ENCODE measurements around the gene PHPT1.
"Not testable (repeated sequence)": the region's sequence is repeated elsewhere in the genome, so short reads cannot be mapped to it uniquely, and the experiment has no call there.

The PHPT1 gene

DNA sequence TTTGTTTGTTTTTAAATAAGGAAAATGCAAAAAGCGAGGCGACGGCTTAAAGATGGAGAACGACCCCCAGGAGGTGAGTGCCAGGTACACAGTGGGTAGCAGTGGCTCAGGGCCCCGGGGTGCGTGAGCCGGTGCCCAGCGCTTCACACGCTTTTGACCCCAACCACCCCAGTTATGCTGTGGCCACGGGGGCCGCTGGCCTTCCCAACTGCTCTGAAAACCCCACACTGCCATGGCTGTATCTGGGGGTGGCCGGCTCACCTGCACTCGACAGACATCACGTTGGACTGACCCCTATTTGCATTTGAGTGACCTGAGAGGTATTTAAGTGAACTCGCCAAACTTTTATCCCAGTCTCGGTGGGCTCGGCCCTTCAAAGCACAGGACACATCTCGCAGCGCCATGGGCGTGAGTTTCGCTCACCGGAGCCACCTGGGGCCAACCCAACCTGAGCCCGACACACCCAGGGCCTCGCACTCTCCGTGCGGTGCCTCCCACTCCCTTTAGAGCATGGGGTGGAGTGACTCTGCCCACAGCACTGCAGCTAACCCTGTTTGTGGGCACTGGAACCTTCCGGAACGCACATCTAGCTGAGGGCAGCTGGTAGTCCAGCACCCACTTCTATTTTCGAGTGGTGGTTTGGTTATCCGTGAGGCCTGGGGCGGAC, 20.6 kb upstream of the PHPT1 start:
- no peak for DNase-seq
- TF ChIP-seq POLR2A (IDR thresholded peaks at IDR 0.05; ENCODE audit: low read length) = no peak
- TF ChIP-seq GATA1 (IDR thresholded peaks at IDR 0.05; ENCODE audit: low read depth, low read length) = no peak

DNA sequence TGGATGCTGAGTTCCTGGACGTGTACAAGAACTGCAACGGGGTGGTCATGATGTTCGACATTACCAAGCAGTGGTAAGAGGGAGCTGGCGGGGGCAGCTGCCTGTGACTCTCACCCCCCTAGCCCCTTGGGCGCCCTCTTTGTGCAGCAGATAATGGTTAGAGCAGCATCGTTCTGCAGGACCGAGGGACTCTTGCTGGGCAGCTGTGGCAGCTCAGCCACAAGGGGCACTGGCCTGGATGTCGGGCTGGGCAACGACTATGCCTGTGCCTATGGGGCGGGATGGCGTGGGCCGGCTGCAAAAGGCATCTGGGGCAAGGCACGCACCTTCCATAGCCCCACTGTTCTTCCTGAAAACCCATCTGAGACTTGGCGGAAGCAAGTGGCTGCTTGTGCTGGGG, 19.8 kb upstream of the PHPT1 start:
- TF ChIP-seq GATA1 (IDR thresholded peaks at IDR 0.05; ENCODE audit: low read depth, low read length) (no peak), POLR2A (IDR thresholded peaks at IDR 0.05; ENCODE audit: low read length) (no peak)
- no peak for DNase-seq

DNA sequence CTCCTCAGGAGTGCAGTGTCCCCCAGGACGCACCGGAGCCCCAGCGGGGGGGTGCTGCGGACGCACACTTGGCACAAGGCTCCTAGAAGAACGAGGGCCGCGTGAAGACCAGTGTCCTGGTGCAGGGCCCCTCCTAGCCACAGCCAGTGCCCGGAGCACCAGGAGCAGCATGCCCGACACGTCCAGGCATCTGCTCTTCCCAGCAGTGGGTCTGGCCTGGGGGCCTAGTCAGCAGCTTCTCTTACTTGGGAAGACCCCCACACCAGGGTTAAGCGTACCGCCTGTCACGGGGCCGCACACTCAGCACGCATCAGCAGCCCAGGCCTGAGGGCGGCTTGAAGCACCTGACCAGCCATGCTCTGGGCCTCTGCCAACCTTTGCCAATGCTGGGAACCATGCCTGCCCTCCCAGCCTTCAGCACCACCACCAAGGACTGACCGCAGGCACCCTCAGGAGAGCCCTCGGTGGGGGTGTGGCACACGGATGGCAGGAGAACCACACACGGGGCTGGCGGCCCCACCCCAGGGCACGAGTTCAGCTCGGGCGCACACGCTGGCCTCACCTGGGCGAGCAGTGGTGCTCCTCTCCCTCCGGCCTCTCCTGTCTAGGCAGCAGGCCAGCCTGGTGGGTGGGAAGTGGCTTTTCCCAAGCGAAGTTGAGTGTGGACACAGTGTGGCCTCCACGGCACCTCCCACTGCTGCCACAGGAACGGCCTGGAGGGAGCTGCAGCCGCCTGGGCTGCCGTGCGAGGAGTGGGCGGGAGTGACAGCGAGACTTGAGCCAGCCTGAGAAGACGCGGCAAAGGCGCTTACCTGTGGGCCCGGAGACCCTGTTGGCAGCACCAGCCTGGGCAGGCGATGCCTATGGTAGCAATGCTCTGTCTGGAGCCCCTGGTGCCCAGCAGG, 19.0 kb upstream of the PHPT1 start:
- TF ChIP-seq POLR2A (IDR thresholded peaks at IDR 0.05; ENCODE audit: low read length) = no peak
- TF ChIP-seq GATA1 (IDR thresholded peaks at IDR 0.05; ENCODE audit: low read depth, low read length) = no peak
- DNase-seq = no peak

DNA sequence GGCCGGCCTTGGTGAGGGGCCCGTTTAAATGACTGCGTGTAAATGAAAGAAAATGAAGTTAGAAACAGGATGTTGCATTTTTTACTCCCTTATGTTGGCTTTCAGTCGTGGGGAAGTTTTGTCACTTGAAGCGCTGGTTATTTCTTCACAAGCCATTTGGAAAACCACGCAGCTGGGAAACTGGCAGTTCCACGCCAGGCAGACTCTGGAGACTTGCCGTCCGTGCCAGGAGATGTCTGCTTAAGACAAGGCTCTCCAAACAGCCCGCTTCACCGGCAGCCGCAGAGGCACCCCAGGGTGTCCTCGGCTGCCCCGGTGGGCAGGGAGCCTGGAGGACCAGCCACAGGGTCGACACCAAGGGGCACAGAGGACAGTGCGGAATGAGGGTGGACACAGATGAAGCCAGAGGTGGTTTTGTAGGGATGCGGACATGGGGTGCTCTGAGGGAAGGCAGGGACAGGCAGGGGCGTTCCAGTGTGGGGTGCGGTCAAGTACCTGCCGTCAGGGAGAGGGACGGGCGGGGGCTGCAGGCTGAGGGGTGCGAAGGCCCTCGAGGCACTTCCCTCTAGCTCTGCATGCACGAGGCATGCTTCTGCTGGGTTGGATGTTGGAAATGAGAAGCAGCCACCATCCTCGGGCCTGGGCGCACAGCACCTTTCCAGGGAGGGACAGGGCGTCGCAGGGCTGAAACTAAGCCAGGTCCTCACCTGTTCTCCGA, 18.0 kb upstream of the PHPT1 start:
- TF ChIP-seq POLR2A (IDR thresholded peaks at IDR 0.05; ENCODE audit: low read length) (no peak), GATA1 (IDR thresholded peaks at IDR 0.05; ENCODE audit: low read depth, low read length) (no peak)
- DNase-seq = no peak

DNA sequence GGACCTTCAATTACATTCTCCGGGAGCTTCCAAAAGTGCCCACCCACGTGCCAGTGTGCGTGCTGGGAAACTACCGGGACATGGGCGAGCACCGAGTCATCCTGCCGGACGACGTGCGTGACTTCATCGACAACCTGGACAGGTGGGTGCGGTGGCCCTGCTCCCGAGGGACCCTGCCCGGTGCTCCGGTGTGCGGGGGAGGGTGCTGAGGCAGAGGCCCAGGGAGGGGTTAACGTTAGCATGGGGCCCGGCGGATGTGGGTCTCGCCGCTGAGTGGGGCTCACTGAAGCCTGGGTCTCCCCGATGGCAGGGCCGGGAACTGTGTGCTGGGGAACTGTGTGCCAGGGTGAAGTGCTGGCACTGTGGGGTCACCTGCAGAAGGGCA, 17.5 kb upstream of the PHPT1 start:
- no peak for DNase-seq
- TF ChIP-seq POLR2A (IDR thresholded peaks at IDR 0.05; ENCODE audit: low read length) = no peak
- TF ChIP-seq GATA1 (IDR thresholded peaks at IDR 0.05; ENCODE audit: low read depth, low read length) = no peak

DNA sequence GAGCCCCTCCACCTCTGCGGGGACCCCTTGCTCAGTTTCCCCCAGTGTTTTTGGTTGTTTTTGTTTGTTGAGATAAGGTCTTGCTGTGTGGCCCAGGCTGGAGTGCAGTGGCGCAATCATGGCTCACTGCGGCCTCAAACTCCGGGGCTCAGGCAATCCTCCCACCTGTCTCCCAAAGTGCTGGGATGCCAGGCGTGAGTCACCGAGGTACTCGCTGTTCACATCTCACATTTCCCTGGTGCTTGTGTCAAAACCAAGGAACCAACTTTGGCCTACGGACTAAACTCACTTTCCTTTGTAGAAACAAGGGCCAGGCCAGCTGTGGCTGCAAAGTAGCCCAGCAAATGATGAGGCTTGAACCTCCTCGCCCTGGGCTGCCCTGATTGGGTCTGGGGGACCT, 16.6 kb upstream of the PHPT1 start:
- no peak for DNase-seq
- no peak for TF ChIP-seq POLR2A (IDR thresholded peaks at IDR 0.05; ENCODE audit: low read length)
- TF ChIP-seq GATA1 (IDR thresholded peaks at IDR 0.05; ENCODE audit: low read depth, low read length) = no peak

DNA sequence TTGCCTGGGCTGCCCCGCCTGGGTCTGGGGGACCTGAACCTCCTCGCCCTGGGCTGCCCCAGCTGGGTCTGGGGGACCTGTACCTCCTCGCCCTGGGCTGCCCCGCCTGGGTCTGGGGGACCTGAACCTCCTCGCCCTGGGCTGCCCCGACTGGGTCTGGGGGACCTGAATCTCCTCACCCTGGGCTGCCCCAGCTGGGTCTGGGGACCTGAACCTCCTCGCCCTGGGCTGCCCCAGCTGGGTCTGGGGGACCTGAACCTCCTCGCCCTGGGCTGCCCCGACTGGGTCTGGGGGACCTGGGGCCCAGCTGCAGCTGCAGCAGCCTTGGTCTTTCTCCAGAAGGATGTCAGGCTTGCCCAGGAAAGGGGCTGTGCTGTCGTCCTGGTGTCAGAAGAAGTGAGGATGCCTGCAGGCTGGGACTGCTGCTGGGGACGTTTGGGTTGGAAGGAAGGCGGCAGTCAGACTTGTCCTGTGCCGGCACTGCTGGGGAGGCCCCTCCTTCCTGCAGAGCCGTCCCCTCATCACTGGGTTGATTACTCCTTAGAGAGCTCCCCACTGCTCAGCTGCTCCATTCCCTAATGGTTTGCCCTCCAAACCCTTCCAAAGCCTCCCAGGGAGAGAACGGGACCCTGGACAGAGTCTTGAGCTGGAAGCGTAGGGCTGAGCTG, 15.7 kb upstream of the PHPT1 start:
- not testable (repeated sequence) for DNase-seq

DNA sequence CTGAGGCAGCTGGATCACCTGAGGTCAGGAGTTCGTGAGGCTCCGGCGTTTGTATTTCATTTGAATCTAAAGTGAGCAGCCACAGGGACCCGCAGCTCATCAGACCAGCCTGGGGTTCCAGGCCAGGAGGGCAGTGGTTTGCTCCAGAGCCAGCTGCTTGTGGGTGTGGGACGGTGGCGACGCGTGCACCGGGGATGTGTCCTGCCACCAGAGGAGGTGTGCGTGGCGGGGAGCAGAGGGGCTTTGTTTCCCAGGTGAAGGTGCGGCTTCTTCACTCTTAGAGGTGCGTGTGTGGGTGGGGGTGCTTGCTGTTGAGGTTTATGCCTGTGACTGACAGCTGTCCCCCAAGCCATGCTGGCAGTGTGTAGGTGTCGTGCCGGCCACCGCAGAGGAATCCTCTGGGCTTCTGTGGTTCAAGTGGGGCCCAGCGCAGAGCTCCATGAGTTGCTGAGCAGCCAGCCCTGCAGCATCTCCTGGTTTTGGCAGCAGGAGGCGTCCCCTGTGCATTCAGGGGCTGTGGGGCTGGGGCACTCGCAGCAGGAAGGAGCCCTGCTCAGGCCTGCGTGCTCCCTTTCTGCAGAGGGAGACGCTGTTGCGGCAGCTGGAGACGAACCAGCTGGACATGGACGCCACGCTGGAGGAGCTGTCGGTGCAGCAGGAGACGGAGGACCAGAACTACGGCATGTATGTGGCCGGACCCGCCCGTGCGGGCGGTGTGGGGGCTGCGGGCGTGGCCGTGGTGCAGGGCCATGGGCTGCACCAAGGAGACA, 13.9 kb upstream of the PHPT1 start:
- DNase-seq = no peak
- TF ChIP-seq POLR2A (IDR thresholded peaks at IDR 0.05; ENCODE audit: low read length) = no peak
- no peak for TF ChIP-seq GATA1 (IDR thresholded peaks at IDR 0.05; ENCODE audit: low read depth, low read length)

DNA sequence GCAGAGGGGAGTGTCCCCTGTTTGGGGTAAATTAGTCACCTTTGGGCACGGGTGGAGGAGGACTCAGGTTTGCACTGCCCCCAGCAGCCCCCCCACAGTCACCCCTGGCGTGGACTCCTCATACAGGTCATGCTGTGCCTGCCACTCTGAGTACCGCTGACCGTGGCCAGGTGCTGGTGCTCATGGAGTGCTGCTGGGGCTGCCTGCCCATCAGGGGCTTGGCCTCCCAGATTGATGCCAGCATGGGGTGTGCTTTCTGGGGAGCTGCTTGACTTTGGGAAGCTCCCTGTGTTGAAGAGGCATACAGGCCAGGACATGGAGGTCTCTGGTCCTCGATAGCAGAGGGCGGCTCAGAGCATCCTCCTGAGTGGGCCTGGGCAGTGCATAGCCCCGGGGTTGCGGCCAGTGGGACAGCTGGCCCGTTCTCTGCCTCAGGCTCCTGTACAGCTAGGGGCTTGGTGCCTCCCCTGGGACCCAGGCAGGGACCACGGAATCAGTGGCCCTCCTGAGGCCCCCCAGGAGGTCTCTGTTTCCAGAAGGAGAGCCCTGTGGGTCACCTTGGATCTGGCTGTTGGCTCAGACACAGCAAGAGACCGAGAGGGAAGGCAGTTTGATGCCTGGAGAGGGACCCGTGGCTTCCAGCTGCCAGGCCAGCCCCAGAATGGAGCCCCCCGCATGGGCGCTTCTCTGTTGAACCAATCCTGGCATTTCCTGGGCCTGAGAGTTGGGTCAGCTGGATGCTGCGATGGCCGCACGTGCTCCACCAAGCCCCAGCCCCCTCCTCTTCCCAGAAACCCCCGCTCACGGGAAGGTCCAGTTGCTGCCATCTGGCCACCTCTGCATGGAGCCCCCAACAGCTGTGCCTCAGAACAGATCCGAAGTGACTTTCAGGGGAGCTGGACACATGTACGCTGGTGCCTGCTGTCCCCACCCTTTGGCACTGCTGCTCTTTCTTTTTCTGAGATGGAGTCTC, 13.0 kb upstream of the PHPT1 start:
- TF ChIP-seq GATA1 (IDR thresholded peaks at IDR 0.05; ENCODE audit: low read depth, low read length) (no peak), POLR2A (IDR thresholded peaks at IDR 0.05; ENCODE audit: low read length) (no peak)

DNA sequence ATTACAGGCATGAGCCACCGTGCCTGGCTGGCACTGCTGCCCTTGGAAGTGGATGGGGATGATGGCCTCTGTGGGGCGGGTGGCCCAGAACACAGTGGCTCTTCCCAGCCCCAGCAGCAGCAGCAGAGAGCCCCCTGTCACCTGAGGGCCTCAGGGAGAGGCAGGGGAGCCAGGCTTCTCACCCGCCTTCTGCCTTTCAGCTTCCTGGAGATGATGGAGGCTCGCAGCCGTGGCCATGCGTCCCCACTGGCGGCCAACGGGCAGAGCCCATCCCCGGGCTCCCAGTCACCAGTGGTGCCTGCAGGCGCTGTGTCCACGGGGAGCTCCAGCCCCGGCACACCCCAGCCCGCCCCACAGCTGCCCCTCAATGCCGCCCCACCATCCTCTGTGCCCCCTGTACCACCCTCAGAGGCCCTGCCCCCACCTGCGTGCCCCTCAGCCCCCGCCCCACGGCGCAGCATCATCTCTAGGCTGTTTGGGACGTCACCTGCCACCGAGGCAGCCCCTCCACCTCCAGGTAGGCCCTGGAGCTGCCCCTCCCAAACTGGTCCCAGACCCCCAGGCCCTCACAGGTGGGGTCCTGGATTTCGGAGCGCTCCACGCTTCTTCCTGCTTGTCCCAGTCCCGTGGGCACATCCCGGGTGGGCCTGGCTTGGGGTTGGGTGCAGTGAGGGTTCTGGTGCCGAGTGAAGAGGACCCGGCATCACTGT, 11.9 kb upstream of the PHPT1 start:
- no peak for DNase-seq
- TF ChIP-seq GATA1 (IDR thresholded peaks at IDR 0.05; ENCODE audit: low read depth, low read length) = no peak
- no peak for TF ChIP-seq POLR2A (IDR thresholded peaks at IDR 0.05; ENCODE audit: low read length)

More for the DNA sequence above, 13.0 kb upstream of the PHPT1 start:
- DNase-seq = no peak

DNA sequence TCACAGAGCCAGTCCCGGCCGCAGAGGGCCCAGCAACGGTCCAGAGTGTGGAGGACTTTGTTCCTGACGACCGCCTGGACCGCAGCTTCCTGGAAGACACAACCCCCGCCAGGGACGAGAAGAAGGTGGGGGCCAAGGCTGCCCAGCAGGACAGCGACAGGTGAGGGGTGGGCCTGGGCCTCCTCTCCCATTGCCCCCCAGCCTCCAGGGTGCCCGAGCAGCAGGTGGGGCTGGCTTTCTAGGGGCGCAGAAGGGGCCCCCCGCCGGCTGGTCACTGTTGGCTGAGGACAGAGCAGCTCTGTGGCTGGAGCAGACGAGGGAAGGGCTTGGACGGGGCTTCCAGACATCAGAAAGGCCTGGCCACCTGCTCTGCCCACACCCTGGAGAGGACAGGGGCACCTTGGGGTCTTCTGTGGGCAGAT, 11.3 kb upstream of the PHPT1 start:
- not testable (repeated sequence) for DNase-seq
